ENCODE measurements around the gene FXYD3. TPM values are rescaled to one million over a fixed set of nuclear protein-coding genes. Genes with fewer than 3 reads are reported as not detected.

The FXYD3 gene
- total RNA-seq, 4 donors from 2014 or later = 282 to 837 (median 489) TPM

DNA sequence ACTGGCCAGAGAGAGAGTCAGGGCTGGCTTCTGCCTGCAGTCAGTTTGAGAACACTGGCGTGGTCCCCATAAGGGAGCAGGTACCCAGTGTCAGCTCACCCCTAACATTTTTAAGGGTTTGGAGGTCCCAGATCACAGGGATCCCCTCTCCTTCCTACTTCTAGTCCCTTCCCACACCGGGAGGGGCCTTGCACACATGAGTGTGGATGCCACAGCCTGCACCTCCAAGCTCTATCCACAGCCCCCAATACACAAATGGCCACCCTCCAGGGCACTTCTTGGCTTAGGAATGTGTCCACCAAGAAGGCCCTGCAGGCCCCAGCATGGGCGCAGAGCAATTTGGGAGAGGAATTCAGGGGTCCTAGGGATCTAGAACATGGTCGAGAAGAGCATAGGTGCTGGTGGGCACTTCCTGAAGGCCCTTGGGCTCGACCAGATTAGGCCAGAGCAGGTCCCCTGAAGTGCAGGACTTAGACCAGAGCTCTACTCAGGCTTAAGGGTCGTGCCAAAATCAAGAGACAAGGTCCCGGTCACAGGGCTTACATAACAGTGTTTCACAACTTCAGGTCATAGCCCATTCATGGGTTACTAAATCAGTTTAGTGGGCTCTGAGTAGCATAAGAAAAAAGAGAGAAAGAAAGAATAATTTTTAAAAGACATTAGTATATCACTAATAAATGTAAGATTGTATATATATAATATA is 54.9 kb downstream of the FXYD3 start:
- intact Hi-C loops (cut with DNase I) = no loop called here
- Histone ChIP-seq H3K9me3 (peaks cover 6 to 14% (median 10%) of the 10 kb centered on the region in 3 donors), H3K36me3 (peaks cover 0 to 27% (median 5%) of the 10 kb centered on the region in 3 donors), H3K27ac (no peak overlapping the region), H3K4me3 (no peak overlapping the region), H3K4me1 (peaks cover 11 to 37% (median 15%) of the 10 kb centered on the region in 3 donors), H3K27me3 (no peaks in the 10 kb centered on the region)
- no peak for DNase-seq
- TF ChIP-seq POLR2A (IDR thresholded peaks at IDR 0.05) = no peak
- TF ChIP-seq, protein P1, sequence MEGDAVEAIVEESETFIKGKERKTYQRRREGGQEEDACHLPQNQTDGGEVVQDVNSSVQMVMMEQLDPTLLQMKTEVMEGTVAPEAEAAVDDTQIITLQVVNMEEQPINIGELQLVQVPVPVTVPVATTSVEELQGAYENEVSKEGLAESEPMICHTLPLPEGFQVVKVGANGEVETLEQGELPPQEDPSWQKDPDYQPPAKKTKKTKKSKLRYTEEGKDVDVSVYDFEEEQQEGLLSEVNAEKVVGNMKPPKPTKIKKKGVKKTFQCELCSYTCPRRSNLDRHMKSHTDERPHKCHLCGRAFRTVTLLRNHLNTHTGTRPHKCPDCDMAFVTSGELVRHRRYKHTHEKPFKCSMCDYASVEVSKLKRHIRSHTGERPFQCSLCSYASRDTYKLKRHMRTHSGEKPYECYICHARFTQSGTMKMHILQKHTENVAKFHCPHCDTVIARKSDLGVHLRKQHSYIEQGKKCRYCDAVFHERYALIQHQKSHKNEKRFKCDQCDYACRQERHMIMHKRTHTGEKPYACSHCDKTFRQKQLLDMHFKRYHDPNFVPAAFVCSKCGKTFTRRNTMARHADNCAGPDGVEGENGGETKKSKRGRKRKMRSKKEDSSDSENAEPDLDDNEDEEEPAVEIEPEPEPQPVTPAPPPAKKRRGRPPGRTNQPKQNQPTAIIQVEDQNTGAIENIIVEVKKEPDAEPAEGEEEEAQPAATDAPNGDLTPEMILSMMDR (IDR thresholded peaks at IDR 0.05) = no peak
- WGBS, 2 donors = 62 to 65% methylated on average over 4 to 5 of the region's 7 CpGs

DNA sequence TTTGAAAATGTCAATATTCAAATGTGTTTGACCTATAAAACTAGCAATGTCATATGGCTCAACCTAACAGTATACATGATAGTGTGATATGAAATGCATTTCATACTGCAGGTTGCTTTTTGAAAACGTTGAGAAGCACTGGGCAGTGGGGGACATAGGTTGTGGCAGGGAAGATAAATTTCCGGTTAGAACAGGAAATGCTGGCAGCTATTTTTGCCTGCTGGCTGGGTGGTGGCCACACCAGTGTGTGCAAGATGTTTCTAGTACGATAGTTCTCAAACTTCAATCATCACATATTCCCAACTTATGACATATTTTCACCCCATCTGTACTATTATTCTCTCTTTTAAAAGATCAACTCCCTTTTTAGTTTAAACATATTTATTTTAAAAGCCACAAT is 56.1 kb downstream of the FXYD3 start:
- Histone ChIP-seq H3K4me3 (no peak overlapping the region), H3K9me3 (peaks cover 0 to 1% (median 0%) of the 10 kb centered on the region in 3 donors), H3K36me3 (peaks cover 0 to 15% (median 0%) of the 10 kb centered on the region in 3 donors), H3K4me1 (peaks cover 11 to 35% (median 14%) of the 10 kb centered on the region in 3 donors), H3K27ac (no peak overlapping the region), H3K27me3 (no peaks in the 10 kb centered on the region)
- no peak for DNase-seq
- no peak for TF ChIP-seq POLR2A (IDR thresholded peaks at IDR 0.05)
- intact Hi-C loops (cut with DNase I) = no loop called here
- 45 to 53% methylated on average over 3 of the region's 3 CpGs for WGBS, 2 donors

Small RNAs within 50 kb of the gene (small RNA-seq; reads per million reads assigned to genes)
- gene AC020907.2 = 0 reads per million in 4 donors

Other genes starting within 250 kb of the FXYD3 start
- gene ZNF30, start 188.9 kb upstream of the FXYD3 start, total RNA-seq = 10 to 100 TPM in 1 of 4 donors, 1 to 10 TPM in 1, under 1 TPM in 2; 0.26 to 30.2 (median 1.3) TPM
- gene ZNF792, start 151.6 kb upstream of the FXYD3 start, total RNA-seq = 1 to 10 TPM; 1.0 to 4.6 (median 2.7) TPM
- gene GRAMD1A, start 115.5 kb upstream of the FXYD3 start, total RNA-seq = 10 to 100 TPM in 2 of 4 donors, 1 to 10 TPM in 2; 4.6 to 23.3 (median 8.8) TPM
- 1 to 10 TPM in 2 of 4 donors, under 1 TPM in 1, not detected in 1; 0.26 to 5.9 (median 1.2) TPM for gene SCN1B, start 85.4 kb upstream of the FXYD3 start, total RNA-seq
- under 1 TPM in 2 of 4 donors, not detected in 2; 0.19 to 0.47 TPM for gene HPN, start 74.1 kb upstream of the FXYD3 start, total RNA-seq
- 1 to 10 TPM; 1.3 to 8.2 (median 1.6) TPM for gene LGI4, start 19.2 kb downstream of the FXYD3 start, total RNA-seq
- 10 to 100 TPM in 2 of 4 donors, 1 to 10 TPM in 1, not detected in 1; 3.9 to 29.9 (median 10.1) TPM for gene FXYD1, start 23.0 kb downstream of the FXYD3 start, total RNA-seq
- not detected for gene FXYD7, start 27.4 kb downstream of the FXYD3 start, total RNA-seq
- gene FXYD5, start 38.9 kb downstream of the FXYD3 start, total RNA-seq = 100 to 1,000 TPM in 1 of 4 donors, 10 to 100 TPM in 3; 39.3 to 146 (median 45.7) TPM
- gene FAM187B, start 112.9 kb downstream of the FXYD3 start, total RNA-seq = not detected
- gene LSR, start 133.2 kb downstream of the FXYD3 start, total RNA-seq = 100 to 1,000 TPM in 1 of 4 donors, 10 to 100 TPM in 3; 36.0 to 113 (median 79.4) TPM
- gene USF2, start 153.1 kb downstream of the FXYD3 start, total RNA-seq = 10 to 100 TPM; 56.1 to 79.7 (median 59.0) TPM
- not detected for gene HAMP, start 166.7 kb downstream of the FXYD3 start, total RNA-seq
- 1 to 10 TPM in 1 of 4 donors, not detected in 3; 2.3 TPM for gene MAG, start 176.3 kb downstream of the FXYD3 start, total RNA-seq
- gene CD22, start 213.4 kb downstream of the FXYD3 start, total RNA-seq = 1 to 10 TPM in 2 of 4 donors, under 1 TPM in 2; 0.11 to 6.1 (median 1.9) TPM
- not detected for gene FFAR1, start 232.1 kb downstream of the FXYD3 start, total RNA-seq
- not detected for gene FFAR3, start 242.6 kb downstream of the FXYD3 start, total RNA-seq

Data from esophagus squamous epithelium (tissue), 5 donors.